ENCODE data around the gene CD247.

DNA sequence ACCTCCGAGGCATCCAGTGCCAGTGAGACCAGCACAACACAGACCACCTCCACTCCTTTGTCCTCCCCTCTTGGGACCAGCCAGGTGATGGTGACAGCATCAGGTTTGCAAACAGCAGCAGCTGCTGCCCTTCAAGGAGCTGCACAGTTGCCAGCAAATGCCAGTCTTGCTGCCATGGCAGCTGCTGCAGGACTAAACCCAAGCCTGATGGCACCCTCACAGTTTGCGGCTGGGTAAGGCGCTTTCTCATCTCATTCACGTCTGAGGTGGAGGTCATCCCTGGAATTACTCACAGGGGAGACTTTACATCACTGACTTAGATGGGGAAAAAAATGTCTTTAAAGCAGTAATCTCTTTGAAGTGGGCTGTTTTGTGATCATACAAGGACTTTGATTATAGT is 106.3 kb downstream of the CD247 start:
- TF ChIP-seq POLR2A (IDR thresholded peaks at IDR 0.05) = no peak
- TF ChIP-seq, protein P1, sequence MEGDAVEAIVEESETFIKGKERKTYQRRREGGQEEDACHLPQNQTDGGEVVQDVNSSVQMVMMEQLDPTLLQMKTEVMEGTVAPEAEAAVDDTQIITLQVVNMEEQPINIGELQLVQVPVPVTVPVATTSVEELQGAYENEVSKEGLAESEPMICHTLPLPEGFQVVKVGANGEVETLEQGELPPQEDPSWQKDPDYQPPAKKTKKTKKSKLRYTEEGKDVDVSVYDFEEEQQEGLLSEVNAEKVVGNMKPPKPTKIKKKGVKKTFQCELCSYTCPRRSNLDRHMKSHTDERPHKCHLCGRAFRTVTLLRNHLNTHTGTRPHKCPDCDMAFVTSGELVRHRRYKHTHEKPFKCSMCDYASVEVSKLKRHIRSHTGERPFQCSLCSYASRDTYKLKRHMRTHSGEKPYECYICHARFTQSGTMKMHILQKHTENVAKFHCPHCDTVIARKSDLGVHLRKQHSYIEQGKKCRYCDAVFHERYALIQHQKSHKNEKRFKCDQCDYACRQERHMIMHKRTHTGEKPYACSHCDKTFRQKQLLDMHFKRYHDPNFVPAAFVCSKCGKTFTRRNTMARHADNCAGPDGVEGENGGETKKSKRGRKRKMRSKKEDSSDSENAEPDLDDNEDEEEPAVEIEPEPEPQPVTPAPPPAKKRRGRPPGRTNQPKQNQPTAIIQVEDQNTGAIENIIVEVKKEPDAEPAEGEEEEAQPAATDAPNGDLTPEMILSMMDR (IDR thresholded peaks at IDR 0.05) = no peak

Measured in thyroid gland (tissue), 4 donors.